GM19452 (cell line): ENCODE measurements around the gene RBMS3.
"Not testable (repeated sequence)": the region's sequence is repeated elsewhere in the genome, so short reads cannot be mapped to it uniquely, and the experiment has no call there.

Experiments
- ATAC-seq: cut with Tn5 transposase; IDR thresholded peaks from one replicate; pipeline ENCODE4 v1.9.1; 2021; ENCODE audit not compliant: unreplicated experiment

Gene RBMS3

DNA sequence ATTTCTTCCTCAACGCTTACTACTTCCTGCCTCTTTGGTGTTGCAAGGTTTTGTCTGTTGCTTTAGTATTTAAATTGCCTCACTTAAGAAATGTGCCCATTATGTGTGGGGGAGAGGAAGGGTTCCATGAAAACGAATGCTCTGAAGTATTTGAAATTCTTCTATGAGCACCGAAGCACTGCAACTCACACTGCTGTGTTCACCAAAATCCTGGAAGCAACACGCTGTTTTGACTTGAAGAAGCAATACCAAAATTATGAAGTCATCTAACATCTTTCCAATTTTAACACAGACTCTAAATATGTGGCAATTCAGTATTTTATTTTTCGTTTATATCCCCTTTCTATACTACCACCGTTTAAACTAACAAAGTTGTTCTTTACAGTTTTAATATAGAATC is 101.5 kb downstream of the RBMS3 start:
- ATAC-seq = no peak

DNA sequence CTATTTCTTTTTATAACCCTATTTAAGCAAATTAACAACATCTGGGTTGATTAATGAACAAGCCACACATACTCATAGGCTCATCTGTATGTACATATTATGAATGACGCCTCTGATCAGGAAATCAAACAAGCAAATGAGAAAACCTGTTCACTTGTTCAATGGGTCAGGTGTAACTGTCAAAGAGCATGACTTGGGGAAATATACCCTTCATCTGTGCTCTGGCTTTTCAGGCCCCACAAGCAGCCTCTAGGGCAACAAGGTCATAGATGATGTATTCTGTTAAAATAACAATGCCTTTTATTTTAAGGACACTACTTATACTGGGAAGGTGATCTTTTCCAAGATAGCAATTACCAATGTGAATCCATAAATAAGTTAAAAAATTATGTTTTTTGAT is 102.0 kb downstream of the RBMS3 start:
- no peak for ATAC-seq

DNA sequence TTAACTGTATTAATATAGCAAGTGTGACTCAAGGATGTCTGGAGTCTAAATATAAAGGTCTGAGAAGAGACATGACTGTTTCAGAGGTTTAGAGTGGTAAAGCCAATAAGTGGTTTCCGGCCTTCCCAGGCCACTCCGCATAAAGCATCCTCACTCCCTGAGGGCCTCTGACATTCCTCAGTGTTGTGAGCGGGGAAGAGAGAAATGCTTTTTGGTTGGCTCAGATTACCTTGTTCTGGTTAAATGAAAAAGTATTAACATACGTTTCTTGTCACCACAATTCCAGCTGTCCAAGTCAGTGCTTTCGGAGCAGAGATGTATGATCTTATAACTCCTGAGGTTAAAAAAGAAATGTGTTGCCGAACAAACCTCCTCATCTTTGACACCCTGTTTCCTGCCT is 103.8 kb downstream of the RBMS3 start:
- no peak for ATAC-seq

DNA sequence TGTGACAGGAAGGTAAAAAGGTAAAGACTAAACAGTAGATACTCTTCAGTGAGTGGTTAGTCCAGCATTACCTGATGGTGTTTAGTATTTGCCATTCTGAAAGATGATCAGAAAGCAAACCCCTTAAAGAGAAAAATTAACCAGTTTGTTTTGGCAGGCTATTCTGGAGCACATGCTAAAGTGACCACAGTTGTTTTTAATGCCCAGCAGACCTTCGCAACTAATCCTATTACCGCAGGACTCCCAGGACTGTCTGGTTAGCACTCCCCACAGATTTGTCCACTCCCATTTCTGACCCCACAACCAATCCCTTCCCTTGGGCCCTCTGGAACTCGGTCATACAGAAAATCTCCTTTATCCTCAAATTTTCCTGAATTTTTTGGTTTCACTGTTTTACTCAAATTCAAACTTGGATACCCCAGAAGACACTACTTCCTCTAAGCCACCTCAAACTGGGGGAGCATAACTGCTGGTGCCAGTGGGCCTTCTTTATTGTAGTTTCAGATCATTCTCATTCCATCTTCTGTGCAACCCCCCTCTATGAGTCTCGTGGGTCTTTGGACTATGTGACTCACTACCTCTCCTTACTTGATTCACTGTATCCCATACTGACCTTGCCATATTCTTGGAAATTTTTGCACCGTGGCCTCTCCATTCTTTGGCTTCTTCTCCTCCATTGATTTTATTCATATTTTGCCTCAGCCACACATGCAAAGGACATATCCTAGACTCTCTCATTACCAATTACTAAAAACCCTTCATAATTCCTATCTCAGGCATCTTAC is 104.4 kb downstream of the RBMS3 start:
- ATAC-seq = no peak

DNA sequence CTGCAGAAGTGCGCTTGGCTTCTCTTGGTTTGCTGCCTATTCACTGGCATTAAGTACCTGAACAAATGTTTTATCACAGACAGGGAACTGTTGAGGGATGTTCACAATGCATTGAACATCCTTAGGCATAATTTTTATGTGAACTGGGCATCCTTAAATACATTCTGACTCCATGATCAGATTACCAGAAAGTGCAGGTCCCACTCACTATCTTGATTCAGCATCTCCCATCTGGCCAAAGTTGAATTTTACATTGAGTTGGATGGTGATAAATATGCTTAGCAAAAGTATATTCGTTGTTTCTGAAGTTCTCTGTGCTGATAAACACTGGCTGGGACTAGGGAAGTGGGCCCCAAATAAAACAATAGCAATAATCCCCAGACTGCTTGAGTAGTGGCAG is 108.5 kb downstream of the RBMS3 start:
- ATAC-seq = no peak

DNA sequence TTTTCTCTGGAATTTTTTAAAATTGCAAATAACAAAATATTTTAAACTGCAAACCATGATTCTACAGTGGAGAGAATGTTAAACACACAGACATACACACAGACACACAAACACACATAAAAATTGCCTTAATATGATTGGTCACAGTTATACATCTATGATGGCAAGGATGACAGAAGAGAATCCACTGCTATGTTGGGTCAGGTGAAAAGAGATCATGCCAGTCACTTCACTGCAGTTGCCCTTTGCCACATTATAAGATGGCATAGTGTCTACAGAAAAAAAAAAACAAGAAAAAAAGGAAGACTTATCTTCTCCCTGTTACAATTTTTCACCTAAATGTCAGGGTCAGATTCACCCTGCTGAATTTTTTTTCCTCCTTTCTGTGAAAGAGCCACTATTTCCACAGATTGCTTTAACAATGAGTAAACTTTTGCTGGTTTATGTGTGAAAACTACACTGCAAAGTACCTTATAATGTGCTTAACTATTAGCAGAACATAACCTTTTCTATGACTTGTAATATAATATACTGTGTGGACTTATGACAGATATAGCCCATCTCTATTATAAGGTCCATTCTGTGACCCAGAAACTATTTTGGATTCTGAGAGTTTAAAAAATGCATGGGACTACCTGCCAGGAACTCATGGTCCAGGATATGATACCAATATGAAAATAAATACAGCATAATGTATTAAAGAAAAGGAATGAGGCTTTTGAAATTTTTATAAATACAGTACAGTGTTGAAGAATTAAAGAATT is 111.9 kb downstream of the RBMS3 start:
- no peak for ATAC-seq

DNA sequence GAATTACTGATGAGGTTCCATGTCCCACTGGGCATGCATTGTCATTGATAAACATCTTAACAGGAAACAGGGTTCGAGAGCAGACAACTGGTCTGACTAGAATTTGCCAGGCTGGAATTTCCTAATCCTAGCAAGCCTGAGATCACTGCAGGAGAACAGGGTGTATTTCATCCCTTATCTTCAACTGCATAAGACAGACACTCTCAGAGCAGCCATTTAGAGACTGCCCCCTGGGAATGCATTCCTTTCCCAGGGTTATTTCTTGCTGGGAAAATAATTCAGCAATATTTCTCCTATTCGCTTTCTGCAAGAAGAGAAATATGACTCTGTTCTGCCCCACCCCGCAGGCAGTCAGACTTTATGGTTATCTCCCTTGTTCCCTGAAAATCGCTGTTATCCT is 113.1 kb downstream of the RBMS3 start:
- not testable (repeated sequence) for ATAC-seq

DNA sequence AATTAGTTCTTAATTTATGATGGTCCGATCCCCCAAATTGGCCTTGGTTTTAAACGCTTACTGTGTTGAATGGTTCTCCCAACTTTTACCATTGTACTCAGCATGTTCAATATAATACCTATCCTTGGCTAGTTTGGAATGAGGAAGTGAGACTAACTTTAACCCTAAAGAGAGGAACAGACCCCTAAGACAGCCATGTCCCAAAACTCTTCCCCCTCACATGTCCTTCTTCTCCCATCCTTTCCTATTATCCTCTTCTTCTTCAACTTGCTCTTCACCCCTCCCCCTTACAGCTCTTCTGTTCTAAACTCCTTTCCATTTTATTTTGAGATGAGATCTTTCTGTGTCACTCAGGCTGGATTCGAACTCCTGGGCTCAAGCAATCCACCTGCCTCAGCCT is 116.5 kb downstream of the RBMS3 start:
- ATAC-seq = no peak

DNA sequence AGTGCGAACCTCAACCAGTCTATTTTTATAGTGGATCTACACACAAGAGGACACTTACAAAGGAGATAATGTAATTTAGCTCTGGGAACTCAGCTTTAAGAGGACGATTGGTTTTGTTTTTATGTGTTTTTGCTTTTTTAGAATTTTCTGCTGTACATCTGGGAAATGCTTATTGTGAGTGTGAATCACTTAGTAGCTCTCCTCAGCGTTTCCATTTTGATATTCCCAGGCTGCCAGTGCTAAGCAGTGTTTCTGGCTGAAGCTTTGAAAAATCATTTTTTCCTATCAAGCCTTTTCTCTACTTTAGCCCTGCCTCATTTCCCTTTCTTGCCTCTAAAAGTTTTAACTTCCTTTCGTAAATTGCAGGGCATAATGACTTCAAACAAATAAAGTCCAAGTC is 117.9 kb downstream of the RBMS3 start:
- no peak for ATAC-seq

DNA sequence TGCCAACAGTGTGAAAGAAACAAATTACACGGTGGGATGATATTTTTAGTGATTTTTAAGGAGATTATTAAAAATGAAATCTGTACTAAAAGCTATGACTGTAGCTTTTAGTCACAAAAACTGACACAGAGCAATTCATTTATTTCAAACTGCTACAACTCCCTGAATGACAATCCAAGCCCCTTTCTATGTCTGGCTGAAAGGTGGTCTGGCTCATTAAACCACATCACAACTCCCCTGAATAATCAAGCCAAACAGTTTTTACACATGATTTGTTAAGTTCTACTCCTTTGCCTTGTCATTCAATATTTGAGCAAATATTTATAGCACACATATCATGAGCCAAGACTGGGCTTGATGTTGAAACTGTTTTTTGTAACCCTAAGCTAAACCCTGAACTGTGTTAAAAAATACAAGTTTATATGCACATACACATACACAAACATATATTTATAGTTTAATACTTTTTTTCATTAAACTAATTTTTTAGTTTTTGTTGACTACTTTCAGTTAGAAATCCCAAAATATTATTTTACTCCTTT is 125.5 kb downstream of the RBMS3 start:
- ATAC-seq = no peak

DNA sequence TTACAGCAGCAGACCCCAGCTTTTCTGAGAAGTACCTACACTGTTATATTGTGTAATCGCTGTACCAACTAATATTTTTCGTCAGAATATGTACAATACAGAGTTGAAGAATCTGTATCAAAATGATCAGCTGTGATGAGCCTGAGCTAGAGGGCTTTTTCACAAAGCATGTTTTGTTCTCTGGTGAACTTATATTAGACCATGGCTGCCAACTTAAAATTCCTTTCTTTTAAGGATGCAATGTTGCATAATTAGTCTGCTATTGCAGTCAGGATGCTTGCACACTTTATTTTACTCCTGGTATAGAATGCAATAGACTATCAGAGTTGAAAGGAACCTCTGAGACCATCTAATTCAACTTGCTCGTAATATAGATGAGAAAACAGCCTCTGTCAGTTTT is 127.8 kb downstream of the RBMS3 start:
- ATAC-seq = no peak

DNA sequence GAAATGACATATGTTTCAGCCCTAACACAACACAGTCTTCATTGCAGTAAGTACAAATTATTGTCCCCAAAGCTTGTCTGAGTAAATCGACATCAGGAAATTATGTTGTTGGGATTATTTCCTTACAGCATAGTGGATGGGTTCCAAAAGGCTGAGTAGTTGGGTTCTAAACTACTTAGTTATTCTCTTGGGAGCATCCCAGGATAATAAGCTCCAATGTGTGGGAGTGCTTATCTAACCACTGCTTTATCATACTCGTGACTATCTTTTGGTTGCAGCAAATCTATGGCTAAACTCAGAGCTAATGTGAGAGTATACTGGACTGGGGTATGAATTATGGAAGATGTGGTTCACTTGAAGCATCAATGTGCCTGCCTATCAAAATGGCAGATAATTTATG is 128.5 kb downstream of the RBMS3 start:
- ATAC-seq = no peak

DNA sequence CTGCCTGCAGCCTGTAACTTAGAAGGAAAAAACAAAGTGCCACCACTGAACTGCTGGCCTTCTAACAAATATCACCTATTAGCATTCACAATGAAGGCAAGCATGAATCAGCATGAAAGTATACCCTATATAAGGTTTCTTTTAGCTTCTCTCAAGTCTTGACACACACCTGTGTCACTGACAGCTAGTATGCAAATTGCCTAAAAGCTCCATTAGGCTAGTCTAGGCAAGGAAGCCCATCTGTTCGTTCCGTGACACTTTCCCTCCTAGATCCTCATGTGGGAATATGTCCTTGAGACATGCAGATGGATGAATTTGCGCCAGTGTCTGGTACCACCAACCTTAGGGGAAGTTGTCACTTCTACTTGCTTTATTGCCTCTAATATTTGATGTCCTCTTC is 129.3 kb downstream of the RBMS3 start:
- no peak for ATAC-seq

DNA sequence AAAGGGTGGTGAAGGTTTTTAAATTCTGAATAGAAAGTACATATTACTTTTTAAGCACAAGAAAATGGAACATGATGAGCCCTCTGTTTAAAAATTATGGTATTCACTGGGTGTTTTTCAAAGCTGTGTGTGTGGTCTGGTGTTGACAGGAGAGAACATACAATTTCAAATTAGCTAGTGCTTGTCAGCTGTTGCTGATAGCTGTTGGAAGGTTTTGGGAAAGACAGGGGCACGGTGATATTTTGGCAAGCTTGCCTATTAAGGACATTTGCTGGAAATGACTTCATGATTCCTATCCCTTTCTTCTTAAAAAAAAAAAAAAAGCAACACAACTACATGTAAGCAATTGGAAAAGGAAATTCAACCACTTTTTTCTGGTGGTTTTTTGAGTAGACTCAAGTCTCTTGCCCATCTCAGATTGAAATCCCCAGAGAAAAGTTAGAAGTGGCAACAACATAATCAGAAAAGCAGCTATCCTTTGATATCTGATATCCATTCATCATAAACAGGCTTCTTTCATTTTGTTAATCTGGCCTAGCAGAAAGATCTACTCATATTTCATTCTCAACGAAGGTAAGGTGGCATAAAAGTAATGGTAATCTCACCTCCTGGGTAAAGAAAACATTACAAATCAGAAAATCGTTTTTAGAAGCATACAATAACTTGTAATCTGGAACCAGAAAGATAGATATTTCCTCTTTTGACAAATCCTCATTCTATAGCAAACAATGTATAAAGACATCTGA is 130.0 kb downstream of the RBMS3 start:
- ATAC-seq = no peak

DNA sequence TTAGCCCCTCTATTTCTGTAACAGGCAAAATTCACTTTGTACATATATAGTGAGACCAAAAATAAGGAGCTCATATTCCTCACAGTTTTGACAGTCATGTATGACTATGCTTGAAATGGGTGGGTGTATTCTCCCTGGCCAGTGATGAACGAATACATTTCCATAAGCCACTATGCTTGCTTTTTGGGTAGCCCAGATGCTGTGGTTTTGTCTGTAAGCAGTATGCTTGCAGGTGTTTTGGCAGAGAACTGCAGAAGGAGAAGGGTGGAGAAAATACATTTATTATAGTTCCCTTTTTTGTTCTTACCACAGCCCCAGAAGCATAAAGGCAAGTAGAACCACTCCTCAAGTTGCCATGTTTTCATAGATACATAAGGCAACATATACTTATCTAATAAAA is 131.2 kb downstream of the RBMS3 start:
- ATAC-seq = no peak

DNA sequence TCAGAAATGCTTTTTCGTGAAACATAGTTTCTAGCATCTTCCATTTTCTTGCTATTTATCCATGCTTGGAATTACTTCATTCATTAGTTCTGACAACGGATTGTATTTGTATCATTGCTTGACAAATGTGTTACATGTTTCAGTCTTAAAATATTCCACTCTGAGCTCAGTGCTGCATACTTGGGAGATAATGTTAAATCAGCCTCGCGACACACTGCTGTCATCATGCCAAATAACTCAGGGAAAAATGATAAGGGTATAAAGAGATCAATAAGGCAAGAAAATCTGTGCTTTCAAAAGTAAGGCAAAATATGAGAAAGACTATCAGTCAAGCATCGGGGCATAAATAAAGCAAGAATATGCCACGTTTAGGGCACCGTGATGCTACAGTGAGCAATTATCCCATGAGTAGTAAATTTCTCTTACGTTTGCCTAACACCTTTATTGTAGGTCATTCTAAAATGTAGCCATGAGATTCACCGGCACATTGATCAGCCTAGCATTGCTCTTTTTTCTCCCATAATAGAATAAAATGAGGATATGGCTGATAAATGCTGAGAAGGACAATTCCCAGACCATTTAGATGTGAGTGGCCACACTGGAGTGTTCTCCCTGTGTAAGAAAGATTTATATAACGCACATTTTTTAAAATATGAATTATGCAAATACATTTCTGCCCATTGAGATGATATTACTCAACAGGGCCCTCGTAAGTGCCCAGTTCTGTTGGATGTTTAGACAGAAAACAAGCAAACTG is 133.8 kb downstream of the RBMS3 start:
- ATAC-seq = no peak

DNA sequence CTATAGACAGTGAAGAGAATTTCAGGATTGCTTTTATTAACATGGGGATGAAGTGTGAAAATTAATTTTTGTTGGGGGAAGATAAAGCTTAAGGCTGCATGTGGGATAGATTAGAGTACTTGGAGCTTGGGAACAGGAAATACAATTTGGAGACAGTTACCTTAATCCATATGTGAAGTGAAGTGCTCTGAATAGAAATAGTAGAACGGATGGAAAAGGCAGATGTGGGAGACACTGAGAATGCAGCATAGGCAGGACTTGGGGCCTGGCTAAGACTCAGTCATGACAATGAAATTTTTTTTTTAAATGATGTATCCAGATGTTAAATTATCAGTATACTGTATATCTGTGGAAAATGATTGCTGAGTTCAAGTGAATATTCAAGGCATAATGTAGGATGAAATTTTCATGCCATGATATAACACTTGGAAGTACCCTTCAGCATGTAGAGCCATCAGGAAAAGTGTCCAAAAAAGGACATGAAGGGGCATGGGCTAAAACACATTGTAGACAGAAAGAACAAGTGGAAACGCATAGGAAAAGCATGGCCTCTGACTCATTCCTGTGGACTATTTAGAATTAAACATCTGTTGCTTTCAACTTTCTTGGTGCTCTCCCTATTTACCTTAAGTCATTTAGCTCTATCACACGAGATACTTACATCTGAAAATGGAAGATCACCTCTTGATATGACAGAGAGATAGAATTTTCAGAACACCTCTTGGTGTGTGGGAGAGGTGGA is 134.8 kb downstream of the RBMS3 start:
- ATAC-seq = no peak

DNA sequence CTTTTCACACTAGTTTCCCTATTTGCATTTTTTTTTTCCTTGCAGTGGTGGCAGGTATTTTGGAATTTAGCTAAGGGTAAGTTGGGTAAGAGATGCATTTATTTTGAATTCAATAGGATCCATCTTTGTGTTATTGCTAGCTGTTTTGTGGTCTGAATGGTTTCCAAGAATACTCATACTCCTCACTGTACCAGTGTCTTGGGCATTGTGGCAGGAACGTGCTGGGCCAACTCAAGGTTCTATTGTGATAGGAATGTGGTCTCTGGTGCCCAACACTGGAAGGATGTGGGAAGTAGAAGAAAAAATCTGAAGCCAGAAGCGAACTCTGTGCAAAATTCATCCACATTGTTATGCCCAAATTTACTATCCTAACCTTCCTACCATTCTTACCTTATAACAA is 135.6 kb downstream of the RBMS3 start:
- no peak for ATAC-seq

DNA sequence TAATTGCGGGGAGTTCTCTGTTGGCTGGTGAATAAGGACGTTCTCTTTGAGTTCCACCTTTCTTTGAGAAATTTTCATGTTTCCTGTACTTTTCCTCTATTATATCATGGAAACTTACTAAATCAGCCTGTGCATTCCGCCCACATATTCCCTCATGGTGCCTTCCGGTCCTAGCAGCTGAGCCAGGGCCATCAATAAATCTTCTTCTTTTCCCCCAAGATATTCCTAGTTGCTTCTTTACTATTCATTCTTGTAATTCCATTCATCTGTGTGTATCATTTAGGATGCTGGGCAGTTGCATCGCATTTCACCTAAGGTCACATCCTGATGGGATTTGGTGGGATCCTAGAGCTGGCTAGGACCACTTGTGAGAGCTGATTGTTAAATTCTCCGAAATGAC is 139.2 kb downstream of the RBMS3 start:
- ATAC-seq = no peak
